Left ventricle myocardium inferior (tissue), 1 donor: Measurements from ENCODE around the gene SV2C. TPM values are rescaled to one million over a fixed set of nuclear protein-coding genes. Genes with fewer than 3 reads are reported as not detected.

Experiments used
- DNase-seq: peaks from one replicate; pipeline ENCODE4 v3.0.0-alpha.2; 2020
- H3K27ac ChIP-seq: fragments of 200-600 bp; replicated peaks from 2 replicates; pipeline ENCODE4 v1.8.0; 2021
- H3K27me3 ChIP-seq: fragments of 200-600 bp; 2 replicates; pipeline ENCODE4 v1.8.0; 2021; ENCODE audit warnings: low read depth
- H3K36me3 ChIP-seq: fragments of 200-600 bp; 2 replicates; pipeline ENCODE4 v1.8.0; 2021
- H3K4me1 ChIP-seq: fragments of 200-600 bp; 2 replicates; pipeline ENCODE4 v1.8.0; 2021
- H3K4me3 ChIP-seq: fragments of 200-600 bp; 2 replicates; pipeline ENCODE4 v1.8.0; 2021; ENCODE audit warnings: mild to moderate bottlenecking, moderate library complexity
- H3K9me3 ChIP-seq: fragments of 200-600 bp; replicated peaks from 2 replicates; pipeline ENCODE4 v1.8.0; 2021
- intact Hi-C: fragments of 100-400 bp; cut with micrococcal nuclease; formaldehyde crosslinking; loops from one replicate; pipeline ENCODE4 v1.11.0; 2022
- total RNA-seq: library from RNA; stranded (reverse); fragmentation: NEBNext Ultra II Directional; extraction: Animal tissue kit (Norgen Biotek cat#: 25700); gene quantifications from one replicate; pipeline ENCODE4 v1.2.1, GENCODE V29; 2021
- TF ChIP-seq, protein P1 (sequence below): fragments of 200-600 bp; IDR thresholded peaks from 2 replicates; pipeline ENCODE4 v1.8.0; 2021; ENCODE audit warnings: antibody characterized with exemption, mild to moderate bottlenecking, borderline replicate concordance
- donor health status: DM: no; HTN: yes; CAD: no; lungs with severe emphysema.

The SV2C gene
- total RNA-seq, 1 donor from 2014 or later, result 0.44 TPM

DNA sequence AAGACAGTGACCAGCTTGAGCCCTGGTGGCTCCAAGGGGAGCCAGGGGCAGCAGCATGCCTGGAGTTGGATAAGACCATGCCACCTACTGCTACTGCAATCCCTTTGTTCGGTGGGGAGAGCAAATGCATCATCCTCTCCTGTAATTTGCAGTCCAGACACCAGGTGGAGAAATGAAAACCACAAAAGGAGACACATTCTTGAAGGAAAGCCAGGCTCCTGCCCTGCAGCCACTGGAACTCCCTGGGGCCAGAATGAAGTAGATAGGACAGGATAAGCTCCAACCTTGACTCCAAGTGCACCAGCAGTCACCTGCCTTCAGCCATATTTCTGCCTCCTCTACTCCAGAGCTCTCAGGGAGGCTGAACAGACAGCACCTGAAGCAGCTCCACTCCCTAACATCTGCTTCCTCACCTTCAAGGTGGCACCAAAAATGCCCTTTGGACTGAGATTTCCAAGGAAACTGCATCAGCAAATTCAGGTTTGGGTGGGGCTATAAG, 254.8 kb downstream of the SV2C start:
- H3K27me3 ChIP-seq, result no peaks in the 10 kb centered on the region
- no peak overlapping the region for H3K27ac ChIP-seq
- H3K9me3 ChIP-seq, result no peaks in the 10 kb centered on the region
- no peak overlapping the region for H3K4me3 ChIP-seq
- no peak for DNase-seq
- TF ChIP-seq, protein P1, sequence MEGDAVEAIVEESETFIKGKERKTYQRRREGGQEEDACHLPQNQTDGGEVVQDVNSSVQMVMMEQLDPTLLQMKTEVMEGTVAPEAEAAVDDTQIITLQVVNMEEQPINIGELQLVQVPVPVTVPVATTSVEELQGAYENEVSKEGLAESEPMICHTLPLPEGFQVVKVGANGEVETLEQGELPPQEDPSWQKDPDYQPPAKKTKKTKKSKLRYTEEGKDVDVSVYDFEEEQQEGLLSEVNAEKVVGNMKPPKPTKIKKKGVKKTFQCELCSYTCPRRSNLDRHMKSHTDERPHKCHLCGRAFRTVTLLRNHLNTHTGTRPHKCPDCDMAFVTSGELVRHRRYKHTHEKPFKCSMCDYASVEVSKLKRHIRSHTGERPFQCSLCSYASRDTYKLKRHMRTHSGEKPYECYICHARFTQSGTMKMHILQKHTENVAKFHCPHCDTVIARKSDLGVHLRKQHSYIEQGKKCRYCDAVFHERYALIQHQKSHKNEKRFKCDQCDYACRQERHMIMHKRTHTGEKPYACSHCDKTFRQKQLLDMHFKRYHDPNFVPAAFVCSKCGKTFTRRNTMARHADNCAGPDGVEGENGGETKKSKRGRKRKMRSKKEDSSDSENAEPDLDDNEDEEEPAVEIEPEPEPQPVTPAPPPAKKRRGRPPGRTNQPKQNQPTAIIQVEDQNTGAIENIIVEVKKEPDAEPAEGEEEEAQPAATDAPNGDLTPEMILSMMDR, result peak; percentile 55
- H3K36me3 ChIP-seq, result no peaks in the 10 kb centered on the region
- peaks cover 6% of the 10 kb centered on the region for H3K4me1 ChIP-seq
- intact Hi-C loops, result no loop called here

DNA sequence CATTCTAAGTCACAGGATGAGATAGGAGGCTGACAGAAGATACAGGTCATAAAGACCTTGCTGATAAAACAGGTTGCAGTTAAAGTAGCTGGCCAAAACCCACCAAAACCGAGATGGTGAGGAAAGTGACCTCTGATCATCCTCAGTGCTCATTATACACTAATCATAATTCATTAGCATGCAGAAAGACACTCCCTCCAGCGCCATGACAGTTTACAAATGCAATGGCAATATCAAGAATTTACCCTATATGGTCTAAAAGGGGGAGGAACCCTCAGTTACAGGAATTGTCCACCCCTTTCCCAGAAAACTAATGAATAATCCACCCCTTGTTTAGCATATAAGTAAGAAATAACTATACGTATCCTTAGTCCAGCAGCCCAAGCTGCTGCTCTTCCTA, 256.7 kb downstream of the SV2C start:
- H3K36me3 ChIP-seq, result no peaks in the 10 kb centered on the region
- H3K27me3 ChIP-seq, result no peaks in the 10 kb centered on the region
- peaks cover 6% of the 10 kb centered on the region for H3K4me1 ChIP-seq
- intact Hi-C loops, result no loop called here
- DNase-seq, result no peak
- no peak overlapping the region for H3K27ac ChIP-seq
- TF ChIP-seq, protein P1, result no peak
- H3K9me3 ChIP-seq, result no peaks in the 10 kb centered on the region
- no peak overlapping the region for H3K4me3 ChIP-seq

DNA sequence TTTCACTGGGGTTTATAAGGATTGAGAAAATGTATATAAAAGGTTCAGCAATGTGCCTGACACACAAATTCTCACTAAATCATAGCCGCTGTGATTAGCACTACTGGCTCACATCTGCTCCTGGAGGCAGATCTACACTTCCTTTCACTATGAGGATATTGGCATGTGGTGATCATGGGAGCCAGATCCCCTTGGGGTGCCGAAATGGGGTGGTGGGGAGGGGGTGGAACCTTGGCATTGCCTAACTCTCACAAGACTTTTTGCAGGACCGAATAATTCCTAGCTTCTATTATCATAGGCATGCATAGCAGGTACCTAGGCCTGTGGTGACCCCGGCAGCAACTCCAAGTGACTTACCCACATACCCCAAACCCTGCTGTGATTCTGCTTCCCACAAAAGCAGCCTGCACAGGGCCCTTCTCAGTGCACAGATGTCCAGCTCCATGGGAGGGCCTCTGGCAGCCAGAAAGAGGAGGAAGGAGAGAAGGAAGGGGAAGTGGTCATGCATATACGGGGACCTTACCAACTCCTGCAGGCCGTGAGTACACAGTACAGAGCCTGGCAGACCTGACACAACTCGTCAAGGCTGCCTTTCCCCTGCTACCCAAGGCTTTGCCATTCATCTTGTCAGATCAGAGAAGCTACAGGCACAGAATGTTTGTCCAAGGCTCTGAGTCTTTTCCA, 258.6 kb downstream of the SV2C start:
- Histone ChIP-seq H3K9me3 (no peaks in the 10 kb centered on the region), H3K36me3 (no peaks in the 10 kb centered on the region), H3K27ac (no peak overlapping the region), H3K27me3 (no peaks in the 10 kb centered on the region), H3K4me3 (no peak overlapping the region), H3K4me1 (peaks cover 6% of the 10 kb centered on the region)
- DNase-seq, result no peak
- intact Hi-C loops, result no loop called here
- TF ChIP-seq, protein P1, result no peak

DNA sequence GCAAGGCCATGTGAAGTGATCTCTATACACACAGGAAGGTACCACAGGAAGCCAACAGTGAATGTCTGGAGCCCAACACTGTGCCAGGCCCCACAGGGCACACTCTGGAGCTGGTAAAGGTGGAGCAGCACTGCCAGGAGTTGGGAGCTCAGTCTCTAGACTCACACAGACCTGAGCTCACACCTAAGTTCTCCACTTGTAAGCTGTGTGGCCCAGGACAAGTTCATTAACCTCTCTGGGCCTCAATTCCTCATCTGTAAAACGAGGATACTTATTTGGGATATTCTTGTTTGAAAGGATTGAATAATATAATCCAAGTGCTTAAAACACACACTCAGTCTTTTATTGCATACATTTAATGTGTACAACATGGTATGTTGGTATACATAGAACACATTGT, 259.3 kb downstream of the SV2C start:
- H3K27me3 ChIP-seq, result no peaks in the 10 kb centered on the region
- DNase-seq, result no peak
- intact Hi-C loops, result no loop called here
- no peaks in the 10 kb centered on the region for H3K36me3 ChIP-seq
- H3K4me3 ChIP-seq, result no peak overlapping the region
- H3K9me3 ChIP-seq, result no peaks in the 10 kb centered on the region
- TF ChIP-seq, protein P1, result no peak
- H3K4me1 ChIP-seq, result peaks cover 6% of the 10 kb centered on the region
- H3K27ac ChIP-seq, result no peak overlapping the region

DNA sequence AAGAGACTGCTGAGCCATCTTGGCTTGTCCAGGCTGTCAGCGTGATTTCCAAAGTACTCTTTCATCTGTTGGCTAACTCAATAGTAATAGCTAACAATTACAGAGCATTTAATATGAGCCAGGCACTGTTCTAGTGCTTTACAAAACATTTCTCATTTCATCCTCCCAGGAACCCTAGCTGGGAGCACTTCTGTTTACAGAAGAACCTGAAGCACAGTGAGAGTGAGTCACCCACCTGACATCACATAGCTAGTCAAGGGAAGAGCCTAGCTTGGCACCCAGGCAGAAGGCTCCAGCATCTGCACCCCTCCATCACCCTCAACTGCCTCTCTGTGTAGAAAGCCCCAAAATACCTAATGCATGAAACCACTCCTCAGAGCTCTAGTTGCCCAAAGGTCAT, 262.4 kb downstream of the SV2C start:
- intact Hi-C loops, result no loop called here

More for the DNA sequence above, 262.4 kb downstream of the SV2C start:
- H3K27ac ChIP-seq, result no peak overlapping the region
- DNase-seq, result no peak
- no peaks in the 10 kb centered on the region for H3K27me3 ChIP-seq
- H3K36me3 ChIP-seq, result no peaks in the 10 kb centered on the region
- no peaks in the 10 kb centered on the region for H3K4me1 ChIP-seq
- no peaks in the 10 kb centered on the region for H3K9me3 ChIP-seq
- H3K4me3 ChIP-seq, result no peak overlapping the region
- TF ChIP-seq, protein P1, result no peak
